HepG2 (cell line): ENCODE results near the gene TMEM97. TPM values are rescaled to one million over a fixed set of nuclear protein-coding genes. Genes with fewer than 3 reads are reported as not detected.
A peak's percentile ranks its signal among the peaks of the same experiment; 100 is the strongest.

ENCODE experiments used
- BRD4 ChIP-seq: sonication (generic); formaldehyde crosslinking; IDR thresholded peaks from 2 replicates; pipeline ENCODE4 v1.4.0; 2020; ENCODE audit warnings: missing genetic modification reagents
- CSRNP1 ChIP-seq: sonication (generic); formaldehyde crosslinking; IDR thresholded peaks from 2 replicates; pipeline ENCODE4 v1.8.1; 2023; ENCODE audit warnings: mild to moderate bottlenecking, missing genetic modification reagents
- HDAC6 ChIP-seq: fragments of 200-600 bp; sonication (generic); IDR thresholded peaks from 2 replicates; pipeline ENCODE4 v1.7.0; 2017; ENCODE audit warnings: mild to moderate bottlenecking, antibody characterized with exemption, low read length, low read depth
- HIC2 ChIP-seq: sonication (generic); formaldehyde crosslinking; IDR thresholded peaks from 2 replicates; pipeline ENCODE4 v1.9.0; 2022; ENCODE audit warnings: low read depth, missing genetic modification reagents
- IKZF4 ChIP-seq: sonication (generic); formaldehyde crosslinking; IDR thresholded peaks from 2 replicates; pipeline ENCODE4 v1.5.1; 2020; ENCODE audit warnings: borderline replicate concordance, mild to moderate bottlenecking, low read depth, missing genetic modification reagents; ENCODE audit errors: not compliant biosample characterization
- JUN ChIP-seq: sonication (generic); formaldehyde crosslinking; IDR thresholded peaks from 2 replicates; pipeline ENCODE4 v1.4.0; 2020; ENCODE audit warnings: mild to moderate bottlenecking, missing genetic modification reagents
- KLF6 ChIP-seq: IDR thresholded peaks from 2 replicates; pipeline ENCODE4 v1.8.0; 2016; ENCODE audit warnings: missing biosample characterization, missing genetic modification reagents
- NCOA1 ChIP-seq: sonication (generic); formaldehyde crosslinking; IDR thresholded peaks from 2 replicates; pipeline ENCODE4 v1.9.0; 2021; ENCODE audit warnings: missing genetic modification reagents
- NCOA5 ChIP-seq: sonication (generic); formaldehyde crosslinking; IDR thresholded peaks from 2 replicates; pipeline ENCODE4 v1.4.0; 2020; ENCODE audit warnings: missing genetic modification reagents
- NFE2L1 ChIP-seq: sonication (generic); formaldehyde crosslinking; IDR thresholded peaks from 2 replicates; pipeline ENCODE4 v1.4.0; 2020; ENCODE audit warnings: missing genetic modification reagents, mild to moderate bottlenecking, borderline replicate concordance
- NFE2L2 ChIP-seq: fragments of 150-350 bp; IDR thresholded peaks from 2 replicates; pipeline ENCODE4 v1.6.1; 2014; ENCODE audit warnings: low read length
- NFIC ChIP-seq: IDR thresholded peaks from 2 replicates; pipeline ENCODE4 v1.6.1; 2012; ENCODE audit warnings: mild to moderate bottlenecking, low read length, inconsistent platforms
- PATZ1 ChIP-seq: sonication (generic); formaldehyde crosslinking; IDR thresholded peaks from 2 replicates; pipeline ENCODE4 v1.4.0; 2020; ENCODE audit warnings: missing genetic modification reagents
- PCBP1 ChIP-seq: fragments of 200-400 bp; formaldehyde crosslinking; IDR thresholded peaks from 2 replicates; pipeline ENCODE4 v1.6.1; 2017; ENCODE audit warnings: mild to moderate bottlenecking, low read depth, low read length, borderline replicate concordance
- RFX1 ChIP-seq: fragments of 450-650 bp; IDR thresholded peaks from 2 replicates; pipeline ENCODE4 v1.6.1; 2017
- SRF ChIP-seq: IDR thresholded peaks from 2 replicates; pipeline ENCODE4 v1.6.1; 2011; ENCODE audit warnings: mild to moderate bottlenecking, low read depth, low read length, moderate library complexity
- TEAD3 ChIP-seq: optimal IDR thresholded peaks from 2 replicates; pipeline ENCODE3; 2016; ENCODE audit warnings: borderline replicate concordance
- ZNF121 ChIP-seq: sonication (generic); formaldehyde crosslinking; IDR thresholded peaks from 2 replicates; pipeline ENCODE4 v1.5.0; 2020; ENCODE audit warnings: mild to moderate bottlenecking, missing genetic modification reagents
- ZNF263 ChIP-seq: sonication (generic); formaldehyde crosslinking; IDR thresholded peaks from 2 replicates; pipeline ENCODE4 v1.4.0; 2020; ENCODE audit warnings: missing genetic modification reagents
- ZNF572 ChIP-seq: sonication (generic); formaldehyde crosslinking; IDR thresholded peaks from 2 replicates; pipeline ENCODE4 v1.5.1; 2020; ENCODE audit warnings: mild to moderate bottlenecking, missing genetic modification reagents
- ZNF660 ChIP-seq: sonication (generic); formaldehyde crosslinking; IDR thresholded peaks from 2 replicates; pipeline ENCODE4 v1.5.1; 2020; ENCODE audit warnings: mild to moderate bottlenecking, low read depth, missing genetic modification reagents, borderline replicate concordance
- polyA plus RNA-seq, 8 experiments: library from polyadenylated mRNA; depleted of rRNA in 3 of 8; stranded (reverse) in 7 of 8; unstranded in 1 of 8; fragments of >200 nt; fragmentation: Illumina TruSeq in 4 of 8; extraction: Trizol in 4 of 8; gene quantifications; 2 replicates each; pipeline versions ENCODE4 v1.2.1 to v1.2.3, GENCODE V29; 2011 to 2016; ENCODE audit warnings: low read depth in 4 of 8, missing spikeins in 1 of 8, mixed read lengths in 1 of 8; ENCODE audit not compliant: insufficient read depth in 1 of 8
- total RNA-seq, 5 experiments: library from RNA; depleted of rRNA; stranded (reverse); fragments of >200 nt; fragmentation: Illumina TruSeq; extraction: Trizol; gene quantifications; 2 replicates each; pipeline ENCODE4 v1.2.3, GENCODE V29; 2016; ENCODE audit warnings: low read depth in 1 of 5
- TF ChIP-seq, protein P1 (sequence below): IDR thresholded peaks from 2 replicates; pipeline ENCODE4 v1.6.1; 2018; ENCODE audit warnings: missing genetic modification reagents, mild to moderate bottlenecking, missing compliant biosample characterization
- TF ChIP-seq, protein P2 (sequence below): sonication (generic); formaldehyde crosslinking; IDR thresholded peaks from 2 replicates; pipeline ENCODE4 v1.4.0; 2020; ENCODE audit warnings: mild to moderate bottlenecking, missing genetic modification reagents, borderline replicate concordance

TMEM97 gene
- total and polyA plus RNA-seq, 2 of the 13 experiments (the other 11 are each of a cell fraction or from before 2014, with no cell fraction given), result 69.6 to 137 TPM

GRCh38 chr17:28368306-28368831 lies 49.4 kb downstream of the TMEM97 start (continued):
- TF ChIP-seq ZNF121 (CRISPR knock-in tag), result peak; percentile 48; the same call in 1 of the 2 replicates
- TF ChIP-seq ZNF263 (CRISPR knock-in tag), result peak; percentile 64; the same call in 1 of the 2 replicates
- TF ChIP-seq BRD4 (CRISPR knock-in tag), result 0 out of 2 replicates have a peak, but pooled peaks have one; percentile 33
- no peak for TF ChIP-seq NCOA5 (CRISPR knock-in tag)
- TF ChIP-seq, protein P1, sequence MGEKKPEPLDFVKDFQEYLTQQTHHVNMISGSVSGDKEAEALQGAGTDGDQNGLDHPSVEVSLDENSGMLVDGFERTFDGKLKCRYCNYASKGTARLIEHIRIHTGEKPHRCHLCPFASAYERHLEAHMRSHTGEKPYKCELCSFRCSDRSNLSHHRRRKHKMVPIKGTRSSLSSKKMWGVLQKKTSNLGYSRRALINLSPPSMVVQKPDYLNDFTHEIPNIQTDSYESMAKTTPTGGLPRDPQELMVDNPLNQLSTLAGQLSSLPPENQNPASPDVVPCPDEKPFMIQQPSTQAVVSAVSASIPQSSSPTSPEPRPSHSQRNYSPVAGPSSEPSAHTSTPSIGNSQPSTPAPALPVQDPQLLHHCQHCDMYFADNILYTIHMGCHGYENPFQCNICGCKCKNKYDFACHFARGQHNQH, result peak; percentile 60; the same call in 1 of the 2 replicates
- TF ChIP-seq RFX1, result no peak
- no peak for TF ChIP-seq ZNF660
- TF ChIP-seq NFIC, result peak; percentile 68; the same call in 1 of the 2 replicates
- TF ChIP-seq NFE2L2, result no peak
- no peak for TF ChIP-seq NFE2L1 (CRISPR knock-in tag)
- peak; percentile 72; the same call in 1 of the 2 replicates for TF ChIP-seq ZNF572 (CRISPR knock-in tag)
- no peak for TF ChIP-seq JUN (CRISPR knock-in tag)
- no peak for TF ChIP-seq IKZF4 (CRISPR knock-in tag)
- peak; percentile 96 for TF ChIP-seq PATZ1 (CRISPR knock-in tag)
- TF ChIP-seq PCBP1, result no peak
- TF ChIP-seq, protein P2, sequence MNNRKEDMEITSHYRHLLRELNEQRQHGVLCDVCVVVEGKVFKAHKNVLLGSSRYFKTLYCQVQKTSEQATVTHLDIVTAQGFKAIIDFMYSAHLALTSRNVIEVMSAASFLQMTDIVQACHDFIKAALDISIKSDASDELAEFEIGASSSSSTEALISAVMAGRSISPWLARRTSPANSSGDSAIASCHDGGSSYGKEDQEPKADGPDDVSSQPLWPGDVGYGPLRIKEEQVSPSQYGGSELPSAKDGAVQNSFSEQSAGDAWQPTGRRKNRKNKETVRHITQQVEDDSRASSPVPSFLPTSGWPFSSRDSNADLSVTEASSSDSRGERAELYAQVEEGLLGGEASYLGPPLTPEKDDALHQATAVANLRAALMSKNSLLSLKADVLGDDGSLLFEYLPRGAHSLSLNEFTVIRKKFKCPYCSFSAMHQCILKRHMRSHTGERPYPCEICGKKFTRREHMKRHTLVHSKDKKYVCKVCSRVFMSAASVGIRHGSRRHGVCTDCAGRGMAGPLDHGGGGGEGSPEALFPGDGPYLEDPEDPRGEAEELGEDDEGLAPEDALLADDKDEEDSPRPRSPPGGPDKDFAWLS (CRISPR knock-in tag), result no peak
- no peak for TF ChIP-seq HDAC6
- TF ChIP-seq CSRNP1 (CRISPR knock-in tag), result no peak
- peak; percentile 94 for TF ChIP-seq NCOA1 (CRISPR knock-in tag)
- TF ChIP-seq TEAD3 (CRISPR knock-in tag), result peak; percentile 79
- TF ChIP-seq KLF6 (CRISPR knock-in tag), result no peak
- TF ChIP-seq SRF, result peak; percentile 73
- no peak; the same call in 1 of the 2 replicates for TF ChIP-seq HIC2
